Stimulated activated CD8-positive, alpha-beta memory T cell treated with anti-CD3 and anti-CD28 coated beads, Interleukin-15, amount 100 ng/mL, for 48 hours (primary cell): ENCODE measurements around the gene ITPR3.

Experiments used
- DNase-seq, 2 donors: peaks; one replicate each; pipeline ENCODE4 v3.0.0-alpha.2; 2020; ENCODE audit warnings: low read depth in 2 of 2

Gene ITPR3

DNA sequence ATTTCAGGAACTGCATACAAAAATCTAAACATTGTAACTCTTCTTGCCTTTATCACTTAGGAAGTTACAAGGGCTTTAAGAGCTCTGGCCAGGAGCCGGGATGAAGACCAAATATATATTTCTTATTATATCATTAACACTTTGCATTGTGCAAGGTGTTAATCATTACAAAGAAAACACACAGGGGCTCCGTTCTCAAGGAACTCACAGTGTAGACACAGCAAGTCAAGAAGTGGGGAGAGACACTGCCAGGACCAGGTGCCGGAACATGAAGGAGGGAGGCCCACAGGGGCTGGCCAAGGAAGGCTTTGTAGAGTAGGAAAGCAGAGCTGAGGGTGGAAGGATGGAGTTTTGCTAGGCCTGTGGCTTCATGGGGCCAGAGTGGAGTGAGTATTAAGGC is 17.4 kb downstream of the ITPR3 start:
- no peak for DNase-seq

DNA sequence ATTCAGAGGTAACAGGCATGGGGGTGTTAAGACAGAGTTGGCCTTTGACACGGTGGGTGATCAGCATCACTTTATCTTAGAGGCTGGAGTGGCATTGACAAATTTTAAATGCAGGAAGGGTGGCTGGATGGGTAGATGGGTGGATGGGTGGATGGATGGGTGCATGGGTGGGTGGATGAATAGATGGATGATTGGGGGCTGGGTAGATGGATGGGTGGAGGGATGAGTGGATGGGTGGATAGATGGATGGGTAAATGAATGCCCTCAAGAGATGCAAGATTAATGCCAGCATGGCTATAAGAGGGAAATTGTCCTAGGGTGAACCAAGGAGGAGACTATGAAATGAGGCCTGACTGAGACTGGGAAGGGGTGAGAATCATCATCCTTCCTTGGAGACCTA is 18.4 kb downstream of the ITPR3 start:
- DNase-seq = no peak

GRCh38 chr6:33640361-33640760 is 19.2 kb downstream of the ITPR3 start:
- DNase-seq = no peak

- no peak for DNase-seq
These were observed 20.0 kb downstream of the ITPR3 start for GRCh38 chr6:33641144-33641543.

- no peak for DNase-seq
These were observed 20.5 kb downstream of the ITPR3 start for GRCh38 chr6:33641602-33642001.

GRCh38 chr6:33642897-33643296 is 21.8 kb downstream of the ITPR3 start:
- no peak for DNase-seq

DNA sequence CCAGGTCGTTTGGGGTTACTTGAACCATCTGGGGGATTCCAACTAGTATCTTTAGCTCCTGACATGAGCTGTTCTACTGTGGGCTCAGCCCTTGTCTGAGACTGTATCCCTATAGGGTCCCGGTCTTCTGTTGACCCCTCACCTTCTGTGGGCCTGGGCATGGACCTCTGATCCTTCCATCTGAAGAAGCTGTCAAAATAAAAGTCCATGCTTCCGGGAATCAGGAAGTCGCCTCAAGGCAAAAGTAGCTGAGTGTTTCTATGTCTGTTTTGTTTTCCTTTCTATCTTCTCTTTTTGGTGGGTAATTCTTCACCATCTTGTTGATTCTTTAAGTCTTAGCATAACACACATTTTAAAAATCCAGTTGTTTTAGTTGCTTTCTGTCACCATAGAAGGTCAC is 30.3 kb downstream of the ITPR3 start:
- DNase-seq = no peak

GRCh38 chr6:33652002-33652401 is 30.9 kb downstream of the ITPR3 start:
- DNase-seq = no peak

GRCh38 chr6:33654831-33655554 is 33.9 kb downstream of the ITPR3 start:
- no peak for DNase-seq

GRCh38 chr6:33656844-33657243 is 35.7 kb downstream of the ITPR3 start:
- no peak for DNase-seq

- no peak for DNase-seq
These were observed 38.0 kb downstream of the ITPR3 start for GRCh38 chr6:33658982-33659689.

- DNase-seq = no peak
These were observed 38.9 kb downstream of the ITPR3 start for GRCh38 chr6:33659986-33660385.

DNA sequence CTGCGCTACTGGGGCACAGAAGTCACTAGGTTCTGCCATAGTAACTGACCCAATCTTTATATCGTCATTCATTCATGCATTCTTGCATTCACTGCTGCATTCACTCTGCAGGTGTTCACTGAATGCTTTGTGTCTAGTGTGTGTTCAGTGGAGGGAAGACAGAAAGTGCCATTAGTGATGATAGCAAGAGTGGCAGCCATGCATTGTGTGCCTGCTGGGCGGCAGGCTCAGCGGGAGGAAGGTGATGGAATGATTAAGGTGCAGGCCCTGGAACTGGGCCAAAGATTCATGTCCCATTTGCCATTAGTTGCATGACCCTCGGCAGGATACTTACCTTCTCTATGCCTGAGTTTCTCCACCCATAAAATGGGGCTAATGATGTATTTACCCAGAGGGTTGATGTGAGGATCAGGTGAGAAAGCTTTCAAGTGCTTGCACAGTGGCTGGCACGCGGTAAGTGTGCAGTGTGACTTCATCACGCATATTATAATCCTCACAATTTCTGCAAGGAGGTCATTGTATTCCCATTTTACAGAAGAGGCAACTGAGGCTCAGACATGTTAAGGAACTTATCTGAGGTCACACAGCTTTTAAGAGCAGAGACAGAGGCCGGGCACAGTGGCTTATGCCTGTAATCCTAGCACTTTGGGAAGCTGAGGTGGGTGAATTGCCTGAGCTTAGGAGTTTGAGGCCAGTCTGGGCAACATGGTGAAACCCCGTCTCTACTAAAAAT is 40.1 kb downstream of the ITPR3 start:
- DNase-seq = no peak

GRCh38 chr6:33662318-33662717 is 41.2 kb downstream of the ITPR3 start:
- no peak for DNase-seq

- no peak for DNase-seq
These were observed 41.9 kb downstream of the ITPR3 start for GRCh38 chr6:33663028-33663427.

DNA sequence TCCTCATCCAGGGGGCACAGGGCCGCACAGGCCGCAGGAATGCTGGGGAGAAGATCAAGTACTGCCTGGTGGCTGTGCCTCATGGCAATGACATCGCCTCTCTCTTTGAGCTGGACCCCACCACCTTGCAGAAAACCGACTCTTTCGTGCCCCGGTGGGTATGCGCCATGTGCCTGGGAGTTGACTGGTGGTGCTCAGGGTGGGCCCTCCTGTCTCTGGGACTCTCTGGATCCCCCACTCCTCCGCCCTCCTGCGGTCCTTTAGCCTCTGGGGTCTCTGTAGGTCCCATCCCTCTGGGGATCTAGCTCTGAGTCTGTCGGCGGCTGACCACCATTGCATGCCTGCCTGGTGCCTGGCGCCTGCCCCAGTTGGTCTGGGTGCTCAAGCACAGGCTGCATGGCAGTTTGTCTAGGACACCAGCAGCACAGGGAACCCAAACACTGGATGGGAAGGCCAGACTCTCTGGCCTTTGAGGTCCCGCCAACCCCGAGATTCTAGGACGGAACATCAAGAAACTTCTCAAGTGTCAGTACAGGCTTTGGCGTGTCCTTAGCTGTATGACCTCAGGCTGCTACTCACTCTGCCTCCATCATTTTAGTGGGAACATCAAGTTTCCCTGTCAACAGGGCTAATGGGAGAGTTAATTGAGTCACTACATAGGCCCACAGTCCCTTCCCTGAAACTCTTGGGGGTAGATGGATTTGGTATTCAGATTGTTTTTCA is 42.8 kb downstream of the ITPR3 start:
- DNase-seq = no peak

DNA sequence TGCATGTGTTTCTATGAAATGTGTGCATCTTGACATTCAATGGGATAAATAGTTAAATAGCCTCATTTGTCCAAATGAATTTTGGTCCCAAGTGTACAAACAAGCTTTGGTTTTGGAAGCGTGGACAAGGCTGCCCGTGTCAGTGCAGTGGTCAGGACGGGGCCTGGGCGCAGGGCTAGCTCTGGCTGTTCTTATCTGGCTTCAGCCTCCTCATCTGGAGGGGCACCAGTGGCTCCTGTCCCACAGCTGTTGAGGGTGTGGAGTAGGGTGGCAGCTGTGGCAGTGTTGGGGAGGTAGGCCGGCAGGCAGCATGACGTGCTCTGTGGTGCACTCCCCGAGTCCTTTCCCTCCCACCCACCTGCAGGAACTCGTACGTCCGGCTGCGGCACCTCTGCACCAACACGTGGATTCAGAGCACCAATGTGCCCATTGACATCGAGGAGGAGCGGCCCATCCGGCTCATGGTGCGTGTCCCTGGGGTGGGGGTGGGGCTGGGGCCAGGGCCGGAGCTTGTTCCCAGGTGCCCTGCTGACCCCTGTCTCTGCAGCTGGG is 43.5 kb downstream of the ITPR3 start:
- DNase-seq = no peak

GRCh38 chr6:33665957-33666356 is 44.8 kb downstream of the ITPR3 start:
- no peak for DNase-seq

- no peak for DNase-seq
These were observed 46.0 kb downstream of the ITPR3 start for GRCh38 chr6:33667072-33667471.

DNA sequence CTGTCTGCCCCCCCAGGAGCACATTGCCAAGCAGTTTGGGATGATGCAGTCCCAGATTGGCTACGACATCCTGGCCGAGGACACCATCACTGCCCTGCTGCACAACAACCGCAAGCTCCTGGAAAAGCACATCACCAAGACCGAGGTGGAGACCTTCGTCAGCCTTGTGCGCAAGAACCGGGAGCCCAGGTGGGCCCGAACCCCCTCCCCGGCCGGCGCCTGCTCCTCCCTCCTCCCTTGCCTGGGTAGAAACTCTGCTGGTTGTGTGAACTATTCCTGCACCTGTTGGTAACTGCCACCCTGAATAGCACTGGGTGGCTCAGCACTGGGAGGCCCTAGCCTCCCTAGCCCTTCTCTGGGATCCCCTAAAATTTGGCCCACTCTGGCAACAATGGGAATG is 46.7 kb downstream of the ITPR3 start:
- no peak for DNase-seq

- no peak for DNase-seq
These were observed 47.2 kb downstream of the ITPR3 start for GRCh38 chr6:33668328-33668727.

DNA sequence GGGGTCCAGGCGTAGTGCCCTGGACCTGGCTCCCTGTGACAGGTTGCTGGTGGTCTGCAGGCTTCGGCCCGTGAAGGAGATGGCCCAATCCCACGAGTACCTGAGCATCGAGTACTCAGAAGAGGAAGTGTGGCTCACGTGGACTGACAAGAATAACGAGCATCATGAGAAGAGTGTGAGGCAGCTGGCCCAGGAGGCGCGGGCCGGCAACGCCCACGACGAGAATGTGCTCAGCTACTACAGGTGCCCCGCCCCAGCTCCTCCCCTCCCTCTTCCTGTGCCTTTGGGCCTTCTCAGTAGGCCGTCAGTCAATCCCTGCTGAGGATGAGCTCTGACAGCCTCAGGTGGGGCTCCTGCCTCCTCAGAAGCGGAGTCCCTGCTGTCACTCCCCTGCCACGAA is 47.8 kb downstream of the ITPR3 start:
- DNase-seq = no peak
